ENCODE results near the gene ZFC3H1. TPM values are rescaled to one million over a fixed set of nuclear protein-coding genes. Genes with fewer than 3 reads are reported as not detected.

Gene ZFC3H1
- total RNA-seq, 2 donors from 2014 or later, result 40.5 to 46.0 TPM

DNA sequence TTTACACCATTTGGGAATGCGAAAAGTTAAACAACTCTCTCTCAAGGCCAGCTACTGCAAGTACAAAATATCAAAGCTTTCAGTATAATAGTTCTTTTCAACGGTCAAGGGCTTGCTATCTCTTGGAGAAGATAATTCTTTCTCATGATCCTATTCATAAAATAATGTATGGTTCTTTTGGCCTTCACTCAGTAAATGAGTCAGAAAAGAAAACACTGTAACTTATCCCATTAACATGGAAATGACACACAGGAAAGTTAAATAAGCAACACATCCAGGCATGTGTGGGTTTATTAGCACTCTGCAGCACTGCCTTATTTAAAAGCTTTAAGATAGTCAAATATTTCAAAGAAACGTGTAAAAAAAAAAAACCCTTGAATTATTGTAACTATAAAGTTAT is 36.9 kb downstream of the ZFC3H1 start:
- Mint-ChIP-seq H3K4me3 (no peak overlapping the region), H3K36me3 (ENCODE audit: low read depth) (peaks cover 82% of the 10 kb centered on the region), H3K9me3 (no peaks in the 10 kb centered on the region), H3K4me1 (peaks cover 5% of the 10 kb centered on the region), H3K27ac (no peak overlapping the region), H3K27me3 (ENCODE audit: insufficient read depth) (no peaks in the 10 kb centered on the region)
- H3K9ac ChIP-seq (ENCODE audit: extremely low read depth, low read length, poor library complexity, severe bottlenecking), result no peak overlapping the region
- no peaks in the 10 kb centered on the region for H3K27me3 ChIP-seq (ENCODE audit: control insufficient read depth, insufficient read depth, low read length, poor library complexity, severe bottlenecking)
- no peak for DNase-seq
- H3K27ac ChIP-seq (ENCODE audit: low read depth, low read length), result no peak overlapping the region
- H3K9me3 ChIP-seq (ENCODE audit: control insufficient read depth, low read length), result no peaks in the 10 kb centered on the region
- H3K36me3 ChIP-seq (ENCODE audit: control insufficient read depth, insufficient read depth, low read length), result peaks cover 99% of the 10 kb centered on the region
- WGBS, 2 experiments (ENCODE audit: insufficient coverage in 1 of 2, insufficient read length in 1 of 2), result 92 to 100% methylated on average over 1 to 2 of the region's 3 CpGs
- TF ChIP-seq, protein P1, sequence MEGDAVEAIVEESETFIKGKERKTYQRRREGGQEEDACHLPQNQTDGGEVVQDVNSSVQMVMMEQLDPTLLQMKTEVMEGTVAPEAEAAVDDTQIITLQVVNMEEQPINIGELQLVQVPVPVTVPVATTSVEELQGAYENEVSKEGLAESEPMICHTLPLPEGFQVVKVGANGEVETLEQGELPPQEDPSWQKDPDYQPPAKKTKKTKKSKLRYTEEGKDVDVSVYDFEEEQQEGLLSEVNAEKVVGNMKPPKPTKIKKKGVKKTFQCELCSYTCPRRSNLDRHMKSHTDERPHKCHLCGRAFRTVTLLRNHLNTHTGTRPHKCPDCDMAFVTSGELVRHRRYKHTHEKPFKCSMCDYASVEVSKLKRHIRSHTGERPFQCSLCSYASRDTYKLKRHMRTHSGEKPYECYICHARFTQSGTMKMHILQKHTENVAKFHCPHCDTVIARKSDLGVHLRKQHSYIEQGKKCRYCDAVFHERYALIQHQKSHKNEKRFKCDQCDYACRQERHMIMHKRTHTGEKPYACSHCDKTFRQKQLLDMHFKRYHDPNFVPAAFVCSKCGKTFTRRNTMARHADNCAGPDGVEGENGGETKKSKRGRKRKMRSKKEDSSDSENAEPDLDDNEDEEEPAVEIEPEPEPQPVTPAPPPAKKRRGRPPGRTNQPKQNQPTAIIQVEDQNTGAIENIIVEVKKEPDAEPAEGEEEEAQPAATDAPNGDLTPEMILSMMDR (conservative IDR thresholded peaks at IDR 0.05), result no peak
- H3K4me3 ChIP-seq (ENCODE audit: low read length), result no peak overlapping the region
- H3K4me1 ChIP-seq (ENCODE audit: control insufficient read depth, insufficient read depth, low read length), result no peaks in the 10 kb centered on the region

DNA sequence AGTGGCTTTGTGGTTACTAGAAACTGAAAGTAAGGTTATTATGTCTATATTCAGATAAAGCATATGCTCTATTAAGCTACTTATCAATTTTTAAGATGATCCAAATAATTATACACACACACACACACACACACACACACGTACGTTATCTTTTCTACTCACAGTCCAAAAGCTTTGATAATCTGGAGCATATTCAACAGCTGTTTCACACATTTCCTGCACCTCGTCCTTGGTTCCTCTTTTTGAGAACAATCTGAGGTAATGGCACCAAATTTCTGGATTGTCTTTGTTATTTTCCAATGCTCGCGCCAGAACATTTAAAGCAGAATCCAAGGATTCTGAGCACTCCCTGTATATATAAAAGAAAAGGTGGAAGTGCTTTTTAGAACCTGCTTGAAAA is 37.5 kb downstream of the ZFC3H1 start:
- Histone ChIP-seq H3K9ac (ENCODE audit: extremely low read depth, low read length, poor library complexity, severe bottlenecking) (no peak overlapping the region), H3K27ac (ENCODE audit: low read depth, low read length) (no peak overlapping the region), H3K4me1 (ENCODE audit: control insufficient read depth, insufficient read depth, low read length) (no peaks in the 10 kb centered on the region), H3K4me3 (ENCODE audit: low read length) (no peak overlapping the region), H3K9me3 (ENCODE audit: control insufficient read depth, low read length) (no peaks in the 10 kb centered on the region), H3K36me3 (ENCODE audit: control insufficient read depth, insufficient read depth, low read length) (peaks cover 99% of the 10 kb centered on the region), H3K27me3 (ENCODE audit: control insufficient read depth, insufficient read depth, low read length, poor library complexity, severe bottlenecking) (no peaks in the 10 kb centered on the region)
- DNase-seq, result no peak
- no peaks in the 10 kb centered on the region for H3K27me3 Mint-ChIP-seq (ENCODE audit: insufficient read depth)
- 92 to 95% methylated on average over 5 of the region's 5 CpGs for WGBS, 2 experiments (ENCODE audit: insufficient coverage in 1 of 2, insufficient read length in 1 of 2)
- no peak overlapping the region for H3K27ac Mint-ChIP-seq
- TF ChIP-seq, protein P1 (conservative IDR thresholded peaks at IDR 0.05), result no peak
- H3K9me3 Mint-ChIP-seq, result no peaks in the 10 kb centered on the region
- no peak overlapping the region for H3K4me3 Mint-ChIP-seq
- H3K36me3 Mint-ChIP-seq (ENCODE audit: low read depth), result peaks cover 85% of the 10 kb centered on the region
- peaks cover 6% of the 10 kb centered on the region for H3K4me1 Mint-ChIP-seq

- no peak overlapping the region for H3K9ac ChIP-seq (ENCODE audit: extremely low read depth, low read length, poor library complexity, severe bottlenecking)
- H3K36me3 Mint-ChIP-seq (ENCODE audit: low read depth), result peaks cover 87% of the 10 kb centered on the region
- H3K9me3 ChIP-seq (ENCODE audit: control insufficient read depth, low read length), result no peaks in the 10 kb centered on the region
- DNase-seq, result no peak
- H3K4me3 ChIP-seq (ENCODE audit: low read length), result no peak overlapping the region
- peaks cover 6% of the 10 kb centered on the region for H3K4me1 Mint-ChIP-seq
- no peak overlapping the region for H3K4me3 Mint-ChIP-seq
- H3K9me3 Mint-ChIP-seq, result no peaks in the 10 kb centered on the region
- no peaks in the 10 kb centered on the region for H3K27me3 Mint-ChIP-seq (ENCODE audit: insufficient read depth)
- H3K27me3 ChIP-seq (ENCODE audit: control insufficient read depth, insufficient read depth, low read length, poor library complexity, severe bottlenecking), result no peaks in the 10 kb centered on the region
- 88 to 90% methylated on average over 2 of the region's 2 CpGs for WGBS, 2 experiments (ENCODE audit: insufficient coverage in 1 of 2, insufficient read length in 1 of 2)
- H3K27ac ChIP-seq (ENCODE audit: low read depth, low read length), result no peak overlapping the region
- TF ChIP-seq, protein P1 (conservative IDR thresholded peaks at IDR 0.05), result no peak
- no peaks in the 10 kb centered on the region for H3K4me1 ChIP-seq (ENCODE audit: control insufficient read depth, insufficient read depth, low read length)
- no peak overlapping the region for H3K27ac Mint-ChIP-seq
- peaks cover 99% of the 10 kb centered on the region for H3K36me3 ChIP-seq (ENCODE audit: control insufficient read depth, insufficient read depth, low read length)
These were observed 38.2 kb downstream of the ZFC3H1 start for GRCh38 chr12:71625476-71625875.

All from endodermal cell (in vitro differentiated cells).